SH-SY5Y (cell line): ENCODE data around the gene MAP3K2.

Experiments used
- GATA2 ChIP-seq: IDR thresholded peaks from 2 replicates; pipeline ENCODE4 v1.6.1; 2011; ENCODE audit warnings: mild to moderate bottlenecking, low read depth, low read length
- GATA3 ChIP-seq: IDR thresholded peaks from 2 replicates; pipeline ENCODE4 v1.6.1; 2011; ENCODE audit warnings: low read depth, mild to moderate bottlenecking, low read length, moderate library complexity

Gene MAP3K2

DNA sequence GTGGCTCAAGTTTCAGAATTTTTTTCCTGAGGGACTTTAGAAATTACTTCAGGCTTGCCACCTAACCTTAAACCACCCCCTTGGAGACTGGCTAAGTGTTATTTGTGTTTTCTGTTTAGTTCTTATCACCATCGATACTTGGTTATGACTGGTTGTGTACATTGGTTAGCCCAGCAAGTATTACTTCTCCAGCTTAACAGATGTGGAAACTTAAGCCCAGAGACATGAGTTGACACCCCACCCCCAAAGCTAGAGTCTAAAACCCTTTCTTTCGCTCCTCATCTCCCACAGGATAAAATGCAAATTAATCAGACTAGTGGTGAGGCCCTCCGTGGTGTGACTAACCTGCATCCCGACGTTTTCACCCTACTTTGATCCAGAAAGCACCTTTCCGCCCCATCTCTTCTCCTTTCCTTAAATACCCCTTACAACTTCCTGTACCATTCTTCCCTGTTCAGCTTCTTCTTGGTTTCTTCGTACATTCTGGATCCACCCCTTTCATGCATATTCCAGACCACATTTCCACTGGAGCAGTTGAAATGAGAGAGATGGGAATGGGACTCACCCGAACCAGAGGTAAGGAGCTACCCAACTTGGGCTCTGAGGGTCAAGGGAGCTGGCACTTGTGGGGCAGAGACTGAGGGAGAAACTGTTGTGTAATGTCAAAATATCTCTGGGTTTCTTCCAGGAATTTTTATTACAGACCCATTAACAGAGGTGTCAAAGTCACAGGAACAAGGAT is 819 bp upstream of the MAP3K2 start:
- TF ChIP-seq GATA2 (no peak), GATA3 (no peak)

DNA sequence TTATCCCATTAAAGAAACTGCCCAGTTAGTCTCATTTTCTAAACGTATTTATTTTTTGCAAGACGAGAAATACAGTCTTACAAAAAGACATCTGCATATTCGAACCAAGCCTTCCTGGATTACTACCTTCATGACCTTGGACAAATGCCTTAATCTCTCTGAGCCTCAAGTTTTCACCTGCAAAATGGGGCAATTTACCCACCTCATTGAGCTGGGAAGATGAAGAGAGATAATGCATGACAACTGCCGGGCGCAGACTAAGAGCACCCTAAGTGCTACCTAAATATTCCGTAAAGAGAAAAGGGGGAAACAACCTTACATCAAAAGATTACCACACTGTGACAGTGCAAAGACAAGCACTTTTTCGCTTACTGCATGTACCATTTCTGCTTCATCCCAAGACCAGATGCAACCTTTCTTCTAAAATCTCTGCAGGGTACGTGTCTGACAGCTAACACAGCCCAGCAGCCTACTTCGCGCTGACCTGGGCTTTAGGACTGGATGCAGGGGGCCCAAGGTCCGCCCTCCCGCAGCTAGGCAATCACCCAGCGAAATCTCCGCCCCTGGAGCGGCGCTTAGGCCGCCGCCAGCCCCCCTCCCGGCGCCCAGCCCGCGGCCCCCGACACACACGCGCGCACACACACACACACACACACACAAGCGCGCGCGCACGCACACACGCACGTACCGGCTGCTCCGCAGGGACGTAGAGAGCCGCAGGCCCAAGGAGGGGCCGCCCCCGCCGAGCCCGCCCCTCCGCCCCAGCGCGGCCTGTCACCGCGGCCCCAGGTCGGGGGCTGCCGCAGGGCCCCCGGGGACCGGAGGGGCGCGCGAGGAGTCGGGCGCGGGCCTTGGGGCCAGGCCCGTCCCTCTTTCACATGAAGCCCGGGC is 766 bp downstream of the MAP3K2 start:
- TF ChIP-seq GATA3 (no peak), GATA2 (peak; percentile 70)

DNA sequence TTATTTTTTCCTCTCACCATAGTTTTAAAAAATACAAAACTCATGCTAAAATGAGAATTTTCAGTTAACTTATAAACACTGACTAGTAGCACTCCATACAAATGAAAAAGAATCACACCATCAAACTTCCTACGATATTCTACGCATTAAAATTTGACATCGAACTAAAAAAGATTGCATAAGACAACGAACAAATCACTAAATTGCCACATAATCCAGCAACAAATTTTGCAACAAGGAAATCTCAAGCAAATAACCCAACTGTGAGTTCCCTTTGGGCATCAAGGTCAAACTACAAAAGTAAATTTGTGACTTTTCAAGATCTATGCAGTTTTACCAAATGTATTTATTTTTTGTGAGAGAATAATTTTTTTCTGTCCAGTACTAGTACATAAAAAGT is 1.5 kb downstream of the MAP3K2 start:
- TF ChIP-seq GATA3 (no peak), GATA2 (no peak)

DNA sequence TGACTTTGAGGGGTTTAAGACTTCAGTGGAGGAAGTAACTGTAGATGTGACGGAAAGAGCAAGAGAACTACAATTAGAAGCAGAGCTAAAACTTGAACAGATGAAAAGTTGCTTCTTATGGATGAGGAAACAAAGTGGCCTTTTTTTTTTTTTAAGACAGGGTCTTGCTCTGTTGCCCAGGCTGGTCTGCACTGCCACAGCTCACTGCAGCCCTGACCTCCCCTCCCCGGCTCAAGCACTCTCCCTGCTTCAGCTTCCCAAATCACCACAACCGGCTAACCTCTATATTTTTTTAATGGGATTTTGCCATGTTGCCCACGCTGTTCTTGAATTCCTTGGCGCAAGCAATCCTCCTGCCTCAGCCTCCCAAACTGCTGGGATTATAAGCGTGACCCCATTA is 3.2 kb downstream of the MAP3K2 start:
- TF ChIP-seq GATA3: no peak
- TF ChIP-seq GATA2: no peak

DNA sequence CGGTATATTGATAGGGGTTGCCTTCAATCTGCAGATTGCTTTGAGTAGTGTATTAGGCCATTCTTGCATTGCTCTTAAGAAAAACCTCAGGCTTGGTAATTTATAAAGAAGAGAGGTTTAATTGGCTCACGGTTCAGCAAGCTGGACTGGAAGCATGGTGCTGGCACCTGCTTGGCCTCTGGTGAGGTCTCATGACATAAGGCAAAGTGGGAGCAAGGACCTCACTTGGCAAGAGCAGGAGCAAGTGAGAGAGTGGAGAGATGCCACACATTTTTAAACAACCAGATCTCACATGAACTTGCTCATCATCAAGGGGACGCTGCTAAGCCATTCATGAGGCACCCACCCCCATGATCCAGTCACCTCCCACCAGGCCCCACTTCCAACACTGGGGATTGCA is 4.9 kb downstream of the MAP3K2 start:
- TF ChIP-seq GATA2 (no peak), GATA3 (no peak)

DNA sequence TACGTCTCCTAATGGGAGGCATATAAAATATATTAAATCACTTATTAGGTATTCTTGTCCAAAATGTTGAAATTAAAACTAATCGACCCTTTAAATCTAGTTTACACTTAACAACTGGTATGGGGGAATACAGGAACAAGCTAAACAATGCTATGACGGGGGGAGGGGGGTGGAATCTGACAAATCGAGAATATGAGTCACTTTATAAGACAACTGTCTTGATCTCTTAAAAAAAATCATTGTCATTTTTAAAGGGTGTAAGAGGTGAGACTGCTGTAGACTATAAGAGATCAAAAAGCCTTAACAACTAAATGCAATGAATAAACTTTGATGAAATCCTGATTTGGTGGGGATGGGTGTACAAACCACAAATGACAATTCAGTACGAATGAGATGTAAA is 6.0 kb downstream of the MAP3K2 start:
- TF ChIP-seq GATA3 (no peak), GATA2 (no peak)

DNA sequence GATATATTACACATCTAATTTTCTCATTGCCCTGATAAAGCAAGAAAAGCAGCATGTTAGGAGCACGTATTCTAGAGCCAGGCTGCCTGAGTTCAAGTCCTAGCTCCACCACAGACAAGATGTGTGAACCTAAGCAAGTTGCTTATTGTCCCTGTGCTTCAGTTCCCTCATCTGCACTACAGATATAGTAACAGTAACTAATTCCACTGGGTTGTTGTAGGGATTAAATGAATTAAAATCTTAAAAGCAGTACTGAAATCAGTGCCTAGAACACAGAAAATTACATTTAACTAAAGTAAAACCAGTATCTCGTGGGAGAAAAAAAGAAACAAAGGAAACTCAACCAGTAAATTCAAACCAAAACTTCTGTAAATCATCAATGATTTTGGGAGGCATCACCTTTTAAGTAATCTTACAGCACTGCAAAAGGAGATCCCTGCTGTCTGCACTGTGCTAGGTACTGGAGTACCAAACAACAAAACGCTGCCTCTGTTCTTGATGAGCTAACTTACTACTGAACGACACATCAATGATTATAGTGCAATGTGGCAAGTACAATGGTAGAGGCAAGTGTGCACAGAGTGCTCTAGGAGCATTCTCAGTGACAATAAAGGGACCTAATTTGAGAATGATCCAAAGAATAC is 7.9 kb downstream of the MAP3K2 start:
- TF ChIP-seq GATA2 (no peak), GATA3 (no peak)

DNA sequence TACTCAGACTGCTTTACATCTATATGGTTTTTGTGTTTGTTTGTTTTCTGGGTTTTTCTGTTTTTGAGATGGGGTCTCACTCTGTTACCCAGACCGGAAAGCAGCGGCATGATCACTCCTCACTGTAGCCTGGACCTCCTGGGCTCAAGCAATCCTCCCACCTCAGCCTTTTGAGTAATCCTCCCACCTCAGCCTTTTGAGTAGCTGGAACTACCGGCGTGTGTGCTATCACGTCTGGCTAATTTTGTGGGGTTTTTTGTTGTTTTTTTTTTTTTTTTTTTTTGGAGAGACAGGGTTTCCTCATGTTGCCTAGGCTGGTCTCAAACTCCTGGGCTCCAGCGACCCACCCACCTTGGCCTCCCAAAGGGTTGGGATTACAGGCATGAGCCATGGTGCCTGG is 9.1 kb downstream of the MAP3K2 start:
- no peak for TF ChIP-seq GATA2
- no peak for TF ChIP-seq GATA3

DNA sequence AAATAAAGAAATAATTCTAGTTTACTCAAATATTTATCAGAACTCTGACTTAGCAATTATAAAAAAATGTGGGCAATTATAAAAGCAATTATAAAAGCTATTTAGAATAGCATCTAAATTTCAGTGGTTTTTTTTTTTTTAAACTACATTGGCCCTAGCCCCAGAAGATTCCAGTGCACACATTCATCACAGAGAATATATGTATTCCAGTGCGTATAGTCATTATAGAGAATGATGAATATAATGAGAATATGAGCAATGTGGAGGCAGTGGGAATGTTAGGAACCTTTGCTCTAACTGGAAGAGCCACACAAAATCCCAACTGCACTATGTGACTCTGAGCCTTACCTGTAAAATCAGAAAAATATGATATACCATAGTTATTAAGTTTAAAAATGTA is 10.5 kb downstream of the MAP3K2 start:
- TF ChIP-seq GATA3 (no peak), GATA2 (no peak)

DNA sequence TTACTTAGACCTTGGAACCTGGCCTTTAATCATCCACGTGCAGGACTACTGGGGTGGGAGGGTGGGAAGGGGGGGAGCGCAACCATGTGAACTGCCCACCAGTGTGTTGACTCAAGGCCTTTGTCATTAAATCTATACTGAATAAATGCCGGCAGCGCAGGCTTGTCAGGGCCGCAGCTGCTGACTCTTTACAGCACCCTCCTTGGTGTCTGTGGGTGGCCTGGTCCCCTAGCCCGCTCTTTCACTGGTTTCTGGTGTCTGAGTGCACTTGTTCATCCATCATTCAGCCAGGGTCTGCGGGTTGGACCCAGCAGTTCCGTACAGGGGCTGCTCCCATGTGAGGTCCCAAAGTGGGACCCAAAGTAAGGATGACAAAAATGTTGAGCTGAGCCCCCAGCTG is 11.5 kb downstream of the MAP3K2 start:
- TF ChIP-seq GATA2: no peak
- TF ChIP-seq GATA3: no peak

DNA sequence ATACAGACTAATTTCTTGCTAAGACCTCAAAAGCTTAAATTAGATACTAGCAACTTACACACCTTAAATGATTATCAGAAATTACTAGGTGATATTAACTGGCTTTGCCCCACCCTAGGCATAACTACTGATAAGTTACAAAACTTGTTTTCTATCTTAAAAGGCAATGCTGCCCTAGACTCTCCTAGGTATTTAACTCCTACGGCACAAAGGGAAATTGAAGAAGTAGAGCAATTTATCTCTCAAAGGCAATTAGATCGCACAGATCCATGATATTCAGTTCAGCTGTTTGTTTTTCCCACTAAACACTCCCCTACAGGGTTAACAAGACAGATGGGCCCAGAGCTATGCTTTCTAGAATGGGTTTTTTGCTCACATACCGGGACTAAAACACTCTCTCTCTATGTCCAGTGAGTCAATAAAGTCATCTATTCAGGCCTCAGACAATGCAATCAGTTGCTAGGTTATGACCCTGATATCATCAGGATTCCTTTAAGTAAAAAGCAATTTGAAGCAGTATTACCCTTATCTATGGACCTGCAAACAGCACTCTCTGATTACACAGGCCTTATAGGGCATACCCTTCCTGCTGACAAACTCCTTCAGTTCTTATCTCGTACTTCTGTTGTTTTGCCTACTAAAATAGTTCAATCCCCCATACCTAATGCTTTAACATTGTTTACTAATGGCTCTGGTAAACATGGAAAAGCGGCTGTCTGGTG is 14.3 kb downstream of the MAP3K2 start:
- TF ChIP-seq GATA3 (no peak), GATA2 (no peak)

DNA sequence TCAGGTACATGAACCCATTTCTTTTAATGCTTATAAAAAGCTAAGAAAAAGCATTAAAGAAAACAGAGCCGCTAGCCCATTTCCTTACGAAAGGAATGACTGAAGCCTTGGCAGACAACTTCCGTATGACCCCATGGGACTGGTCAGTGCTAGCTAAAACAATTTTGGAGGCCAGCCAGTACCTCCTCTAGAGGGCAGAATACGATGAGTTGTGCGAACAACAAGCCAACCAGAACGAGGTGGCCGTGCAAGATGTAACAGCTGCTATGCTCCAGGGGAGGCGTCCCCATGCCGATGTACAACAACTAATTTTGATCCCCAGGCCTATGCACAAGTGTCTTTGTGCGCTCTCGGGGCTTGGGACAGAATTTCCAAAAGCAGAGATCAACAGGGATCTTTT is 16.7 kb downstream of the MAP3K2 start:
- no peak for TF ChIP-seq GATA3
- no peak for TF ChIP-seq GATA2

DNA sequence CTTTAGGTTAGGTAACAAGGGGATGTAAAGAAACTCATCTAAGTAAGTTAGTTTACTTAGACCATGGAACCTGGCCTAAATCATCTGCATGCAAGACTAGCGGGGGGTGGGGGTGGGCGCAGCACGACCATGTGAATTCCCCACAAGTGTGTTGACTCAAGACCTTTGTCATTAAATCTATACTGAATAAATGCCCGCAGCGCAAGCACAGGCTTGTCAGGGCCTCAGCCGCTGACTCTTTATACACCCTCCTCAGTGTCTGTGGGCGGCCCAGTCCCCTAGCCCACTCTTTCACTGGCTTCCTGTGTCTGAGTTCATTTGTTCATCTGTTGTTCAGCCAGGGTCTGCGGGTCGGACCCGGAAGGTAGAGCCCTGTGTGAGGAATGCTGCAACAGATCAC is 17.8 kb downstream of the MAP3K2 start:
- TF ChIP-seq GATA3 (no peak), GATA2 (no peak)

DNA sequence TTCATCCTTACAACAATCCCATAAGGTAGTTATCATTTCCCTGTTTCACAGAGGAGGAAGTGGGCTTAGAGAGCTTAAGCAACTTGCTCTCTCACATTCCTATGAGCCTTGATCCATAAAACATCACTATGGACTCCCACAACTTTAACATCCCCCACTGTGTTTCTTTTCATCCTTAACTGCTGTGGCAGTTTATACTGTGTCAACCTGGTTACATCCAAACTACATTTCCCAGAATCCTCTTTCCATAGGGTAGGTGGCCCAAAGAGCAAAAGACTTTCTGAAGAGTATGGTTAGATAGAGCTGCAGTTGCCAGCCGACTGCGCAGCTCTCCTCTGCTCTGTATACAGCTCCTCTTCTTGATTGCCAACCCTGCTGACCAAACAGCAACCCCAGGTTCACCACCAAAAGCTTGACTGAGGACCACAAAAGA is 22.5 kb downstream of the MAP3K2 start:
- TF ChIP-seq GATA3: no peak
- TF ChIP-seq GATA2: no peak
